HuH-7 (cell line): ENCODE data around the gene EEFSEC.

Experiments used
- DNase-seq: peaks from one replicate; pipeline ENCODE4 v3.0.0; 2011; ENCODE audit warnings: low spot score

The EEFSEC gene

DNA sequence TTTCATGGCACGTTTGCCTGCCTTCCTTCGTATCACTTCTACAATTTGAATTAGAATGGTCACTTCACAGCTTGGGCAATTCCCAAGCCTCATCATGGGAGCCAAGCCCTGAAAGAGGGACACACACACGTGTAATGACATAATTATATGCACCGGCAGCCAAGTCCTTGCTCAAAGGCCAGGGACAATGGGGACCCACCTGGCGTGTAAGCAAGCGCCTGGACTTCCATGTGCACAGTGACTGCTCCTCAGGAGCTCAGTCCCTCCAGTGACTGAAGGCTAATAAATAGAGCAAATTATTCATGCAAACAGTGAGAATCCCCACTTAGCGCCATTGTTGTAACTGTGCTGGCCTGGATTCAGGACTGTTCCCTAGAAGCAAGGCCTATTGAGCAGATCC is 198.3 kb downstream of the EEFSEC start:
- no peak for DNase-seq

GRCh38 chr3:128352326-128352725 is 199.0 kb downstream of the EEFSEC start:
- no peak for DNase-seq

DNA sequence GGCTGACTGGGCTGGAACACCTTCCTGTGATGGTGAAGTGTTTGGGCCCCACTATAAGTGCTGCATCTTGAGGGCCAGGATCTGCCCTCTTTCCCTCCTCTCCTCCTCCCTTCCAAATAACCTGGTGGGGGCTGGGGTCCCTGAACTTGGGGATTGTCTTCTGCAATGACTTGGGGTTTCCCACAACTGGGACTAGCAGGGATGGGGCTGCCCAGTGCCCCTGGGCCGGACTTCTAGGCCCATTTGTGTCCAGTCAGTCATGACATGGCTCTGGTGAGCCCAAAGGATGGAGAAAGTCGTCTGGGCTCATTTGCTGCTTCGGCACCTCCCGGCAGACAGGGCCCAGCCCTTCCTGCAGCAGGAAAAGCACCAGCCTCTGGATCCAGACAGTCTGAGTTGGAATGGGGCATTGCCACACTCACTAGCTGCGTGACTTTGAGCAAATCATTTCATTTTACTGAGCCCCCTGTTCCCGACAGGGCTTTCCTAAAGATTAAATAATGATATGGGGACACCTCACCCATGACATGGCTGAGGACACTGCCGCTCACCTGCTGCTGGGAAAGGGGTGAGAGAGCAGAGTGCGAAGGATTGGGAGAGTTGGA is 200.2 kb downstream of the EEFSEC start:
- no peak for DNase-seq

DNA sequence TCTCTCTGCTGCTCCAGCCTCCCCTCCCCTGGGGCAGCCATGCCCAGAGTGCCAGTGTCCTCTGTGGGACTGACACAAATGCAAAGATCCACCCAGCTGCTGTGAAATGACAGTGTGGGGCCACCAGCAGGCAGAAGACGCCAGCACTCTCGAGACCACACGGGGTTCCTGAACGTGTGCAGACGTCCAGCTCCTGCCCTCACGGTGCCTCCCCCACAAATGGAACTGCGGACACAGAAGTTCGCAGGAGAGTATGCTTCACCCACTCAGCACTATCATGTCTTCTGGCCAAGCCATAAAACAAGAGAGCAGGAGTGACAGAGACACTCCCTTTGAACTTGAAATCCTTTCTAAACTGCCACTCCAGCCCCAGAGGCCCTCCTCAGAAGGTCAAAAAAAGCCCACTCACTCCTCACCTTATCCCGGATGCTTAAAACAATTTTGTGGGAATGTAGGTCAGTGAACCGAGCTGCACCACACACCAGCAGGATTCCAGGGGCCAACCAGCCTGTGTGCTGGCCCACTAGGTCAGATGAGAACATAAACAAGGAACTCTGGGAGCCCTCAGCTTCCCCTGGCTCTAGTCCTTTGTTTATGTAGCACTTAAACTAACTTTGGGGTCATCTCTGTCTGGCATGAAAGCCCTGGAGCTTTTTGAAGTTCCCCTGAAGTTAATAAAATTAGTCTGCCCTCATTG is 200.9 kb downstream of the EEFSEC start:
- DNase-seq, result no peak

DNA sequence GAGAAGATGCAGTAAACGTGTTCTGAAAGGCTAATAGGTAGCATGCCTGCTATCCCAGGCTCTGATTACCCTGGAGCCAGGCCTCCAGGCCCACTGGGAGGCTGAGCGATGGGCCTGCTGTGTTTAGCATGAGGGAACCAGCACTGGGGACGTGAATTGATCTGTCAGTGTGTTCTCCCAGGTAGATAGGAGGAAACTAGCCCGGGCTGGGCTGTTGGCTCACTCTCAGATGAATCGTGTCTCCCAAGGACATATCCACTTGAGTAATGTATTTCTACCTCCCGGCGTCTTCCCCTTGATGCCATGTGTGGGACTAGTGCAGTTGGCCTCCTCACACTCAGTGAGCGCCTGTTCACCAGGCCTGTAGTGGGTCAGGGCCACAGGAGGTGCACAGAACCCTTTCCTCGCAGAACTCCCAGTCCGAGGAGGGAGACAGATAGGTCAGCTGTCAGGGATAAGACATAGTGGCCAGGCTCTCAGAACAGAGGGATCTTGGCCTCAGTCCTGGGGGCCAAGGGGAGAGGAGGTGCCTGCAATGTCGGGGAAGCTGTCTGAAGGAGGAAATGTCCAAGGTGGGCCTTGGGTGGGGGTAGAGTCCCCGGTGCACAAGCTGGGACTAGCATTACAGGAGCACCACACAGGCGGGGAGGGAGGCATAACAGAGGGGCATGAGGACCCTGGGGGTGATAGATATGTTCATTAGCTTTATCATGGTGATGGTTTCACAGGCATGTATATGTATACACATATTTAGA is 201.7 kb downstream of the EEFSEC start:
- DNase-seq, result no peak

- DNase-seq, result no peak
Measured at GRCh38 chr3:128355543-128355919, 202.2 kb downstream of the EEFSEC start.

GRCh38 chr3:128356822-128357221 is 203.5 kb downstream of the EEFSEC start:
- DNase-seq, result no peak

DNA sequence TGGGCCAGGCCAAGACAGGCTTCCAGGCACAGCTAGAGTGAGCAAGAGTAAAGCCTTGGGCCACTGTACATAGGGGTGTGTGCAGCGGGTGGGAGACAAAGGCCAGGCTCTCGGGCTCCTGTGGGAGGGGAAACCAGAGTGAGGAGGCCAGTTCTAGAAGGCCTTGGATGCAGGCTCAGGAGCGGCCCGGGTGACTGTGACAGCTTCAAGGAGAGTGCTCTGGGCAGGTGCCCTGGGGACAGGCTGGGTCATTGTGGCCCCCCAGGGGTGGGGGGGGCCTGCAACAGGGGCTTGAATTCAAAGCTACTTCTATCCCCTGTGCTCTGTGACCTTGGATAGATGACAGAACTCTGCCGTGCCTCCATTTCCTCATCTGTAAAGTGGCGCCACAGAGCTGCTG is 204.3 kb downstream of the EEFSEC start:
- no peak for DNase-seq

GRCh38 chr3:128358156-128358895 is 205.0 kb downstream of the EEFSEC start:
- no peak for DNase-seq

DNA sequence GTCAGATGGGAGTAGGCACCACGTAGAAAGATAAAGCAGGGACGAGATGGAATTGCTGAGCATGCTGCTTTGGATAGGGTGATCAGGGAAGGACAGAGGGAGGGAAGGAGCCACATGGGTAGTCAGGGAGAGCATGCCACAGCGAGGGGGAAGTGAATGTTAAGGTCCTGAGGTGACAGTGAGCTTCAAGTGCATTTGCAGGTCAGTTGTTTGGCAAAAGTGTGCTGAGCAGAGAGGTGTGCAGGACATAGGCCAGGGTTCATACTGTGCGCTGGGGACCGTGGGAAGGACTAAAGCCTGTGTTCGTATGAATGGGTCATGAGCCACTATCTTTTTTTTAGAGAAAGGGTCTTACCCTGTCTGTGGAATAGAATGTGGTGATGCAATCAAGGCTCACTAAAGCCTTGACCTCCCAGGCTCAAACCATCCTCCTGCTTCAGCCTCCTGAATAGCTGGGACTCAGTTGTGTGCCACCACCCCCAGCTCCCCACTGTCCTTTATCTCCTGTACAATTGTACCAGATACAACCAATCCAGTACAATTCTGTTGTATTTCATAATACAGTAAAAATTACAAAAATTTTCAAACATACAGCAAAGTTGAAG is 205.9 kb downstream of the EEFSEC start:
- no peak for DNase-seq

DNA sequence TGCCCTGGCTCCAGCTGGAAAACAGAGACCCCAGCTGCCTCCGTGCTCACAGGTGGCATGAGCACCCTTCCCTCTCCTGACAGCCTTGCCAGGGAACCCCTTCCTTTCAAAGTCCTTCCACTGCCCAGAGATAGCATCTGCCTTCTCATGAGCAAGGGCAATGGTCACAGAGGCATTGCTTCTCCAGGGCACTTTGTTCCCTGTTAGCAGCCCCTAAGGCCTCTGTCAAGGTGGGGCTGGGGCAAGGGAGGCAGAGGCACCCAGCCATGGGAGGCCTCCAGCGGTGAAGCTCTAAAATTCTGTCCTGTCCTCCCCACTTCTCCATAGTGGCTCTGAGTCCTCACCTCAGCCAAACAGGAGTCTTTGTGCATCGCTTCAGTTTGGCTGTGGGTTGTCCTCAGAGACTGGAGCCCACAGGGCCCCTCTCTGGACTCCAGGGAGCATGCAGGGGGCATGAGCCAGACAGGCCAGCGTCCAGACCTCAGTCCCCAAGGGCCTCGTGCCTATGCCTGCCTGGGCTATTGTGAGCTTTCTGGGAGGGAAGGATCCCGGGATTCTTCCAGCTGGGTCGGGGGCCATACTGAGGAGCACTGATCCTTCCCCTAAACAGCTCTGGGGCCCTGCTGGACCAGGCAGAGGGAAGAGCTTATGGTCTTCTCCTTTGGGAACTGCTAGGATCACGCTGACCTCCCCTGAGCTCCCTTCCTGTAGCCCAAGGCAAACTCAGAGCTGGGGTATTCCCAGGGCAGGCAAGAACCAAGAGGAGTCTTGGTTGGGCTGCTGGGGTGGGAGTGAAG is 206.8 kb downstream of the EEFSEC start:
- peak; percentile 40 for DNase-seq

DNA sequence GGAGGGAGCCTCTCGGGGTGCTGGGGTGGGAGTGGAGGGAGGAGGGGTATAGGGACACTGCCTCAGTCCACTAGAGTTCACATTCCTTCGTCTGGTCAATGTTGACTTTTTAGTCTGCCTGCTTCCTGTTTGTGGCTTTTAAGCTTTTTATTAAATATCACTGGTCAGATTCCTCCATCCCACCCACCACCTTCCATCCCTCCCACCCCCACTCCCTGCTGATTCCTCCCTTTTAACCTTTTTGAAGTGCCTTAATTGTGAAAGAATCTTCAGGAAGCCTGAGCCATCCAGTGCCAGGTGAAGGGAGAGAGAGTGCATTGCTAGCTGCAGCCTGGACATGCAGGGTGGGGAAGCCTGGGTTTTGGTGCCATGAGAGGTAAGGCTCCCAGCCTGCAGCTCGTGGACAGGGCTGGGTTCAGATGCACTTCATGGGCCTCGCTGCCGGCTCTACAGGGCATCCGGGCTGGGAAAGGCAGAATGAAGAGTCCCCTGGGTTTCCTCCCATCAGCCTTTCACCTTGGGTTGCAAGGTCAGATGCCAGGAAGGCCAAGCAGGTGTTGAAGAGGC is 207.5 kb downstream of the EEFSEC start:
- DNase-seq, result peak; percentile 33

GRCh38 chr3:128362026-128362965 is 209.0 kb downstream of the EEFSEC start:
- DNase-seq, result no peak

DNA sequence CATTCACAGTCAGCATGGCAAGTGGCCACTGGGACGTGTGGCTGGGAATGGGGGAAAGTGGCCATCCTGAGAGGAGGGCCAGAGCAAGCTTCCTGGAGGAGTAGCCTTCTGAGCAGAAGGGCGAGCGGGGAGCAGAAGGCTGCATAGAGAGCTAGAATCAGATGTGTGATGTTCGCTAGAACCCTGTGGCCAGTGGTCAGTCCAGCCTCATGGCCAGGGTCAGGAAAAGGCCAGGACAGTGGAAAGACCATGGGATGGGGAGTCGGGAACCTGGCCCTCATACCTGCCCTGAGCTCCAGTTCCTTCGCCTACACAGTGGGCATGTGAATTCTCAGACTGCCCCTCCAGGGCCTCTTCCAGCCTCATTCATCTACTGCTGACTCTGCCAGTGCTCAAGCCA is 211.0 kb downstream of the EEFSEC start:
- DNase-seq, result no peak

- DNase-seq, result no peak
Measured at GRCh38 chr3:128364808-128365360, 211.6 kb downstream of the EEFSEC start.

DNA sequence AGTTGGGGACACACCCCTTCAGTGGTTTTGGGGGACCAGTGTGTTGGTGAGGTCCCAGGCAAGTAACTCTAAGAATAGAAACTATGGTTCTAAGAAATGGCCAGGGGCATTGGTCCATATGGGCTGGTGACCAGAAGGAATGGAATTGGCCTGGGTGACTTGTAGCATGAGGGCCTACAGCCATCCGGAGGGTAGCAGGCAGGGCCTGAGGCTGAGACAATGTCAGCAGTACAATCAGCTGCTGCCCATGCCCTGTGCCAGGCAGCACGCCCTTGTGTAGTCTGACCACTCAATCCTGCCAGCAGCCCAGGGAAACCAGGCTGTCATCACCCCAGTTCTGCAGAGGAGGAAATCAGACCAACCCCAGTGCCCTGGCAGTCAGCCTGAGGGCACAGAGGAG is 212.9 kb downstream of the EEFSEC start:
- no peak for DNase-seq

DNA sequence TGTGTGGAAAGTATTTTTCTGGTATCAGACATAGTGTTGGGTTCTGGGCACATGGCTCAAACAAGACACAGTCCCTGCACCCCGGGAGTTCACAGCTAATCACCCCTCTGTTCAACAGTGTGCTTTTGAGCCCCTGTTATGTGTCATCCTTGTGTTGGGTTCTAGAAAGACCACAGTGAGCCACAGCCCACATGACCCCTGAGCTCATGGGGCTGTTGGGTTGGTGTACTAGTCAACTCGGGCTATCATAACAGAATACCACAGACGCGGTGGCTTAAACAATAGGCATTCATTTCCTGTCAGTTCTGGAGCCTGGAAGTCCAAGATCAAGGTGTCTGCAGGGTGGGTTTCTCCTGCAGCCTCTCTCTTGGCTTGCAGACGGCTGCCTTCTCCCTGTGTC is 213.4 kb downstream of the EEFSEC start:
- DNase-seq, result no peak

- DNase-seq, result no peak
Measured at GRCh38 chr3:128367221-128367620, 213.9 kb downstream of the EEFSEC start.

- DNase-seq, result no peak
Measured at GRCh38 chr3:128367761-128368160, 214.5 kb downstream of the EEFSEC start.

DNA sequence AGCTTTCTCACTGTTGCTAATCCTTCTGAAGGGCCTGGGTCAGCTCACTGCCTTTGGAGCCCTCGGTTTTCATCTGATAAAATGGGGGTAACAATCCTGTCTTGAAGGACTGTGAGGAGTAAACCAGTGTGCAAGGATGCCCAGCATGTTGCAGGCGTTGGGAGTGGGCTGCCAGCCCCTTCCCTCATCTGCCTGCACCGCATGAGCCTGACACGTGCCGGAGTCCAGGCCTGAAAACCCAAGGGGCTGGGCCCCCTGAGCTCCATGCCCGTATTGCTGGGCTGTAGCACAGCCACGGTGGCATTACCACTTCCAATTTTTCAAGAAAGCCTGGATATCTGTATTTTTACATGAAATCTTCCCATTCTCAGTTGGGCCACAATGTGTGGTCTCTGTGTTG is 215.3 kb downstream of the EEFSEC start:
- no peak for DNase-seq
